HG02885 (cell line): ENCODE results near the gene SSPN.

ENCODE experiments used
- ATAC-seq: cut with Tn5 transposase; IDR thresholded peaks from one replicate; pipeline ENCODE4 v1.9.1; 2021; ENCODE audit warnings: mild to moderate bottlenecking; ENCODE audit not compliant: unreplicated experiment, poor library complexity

SSPN gene

DNA sequence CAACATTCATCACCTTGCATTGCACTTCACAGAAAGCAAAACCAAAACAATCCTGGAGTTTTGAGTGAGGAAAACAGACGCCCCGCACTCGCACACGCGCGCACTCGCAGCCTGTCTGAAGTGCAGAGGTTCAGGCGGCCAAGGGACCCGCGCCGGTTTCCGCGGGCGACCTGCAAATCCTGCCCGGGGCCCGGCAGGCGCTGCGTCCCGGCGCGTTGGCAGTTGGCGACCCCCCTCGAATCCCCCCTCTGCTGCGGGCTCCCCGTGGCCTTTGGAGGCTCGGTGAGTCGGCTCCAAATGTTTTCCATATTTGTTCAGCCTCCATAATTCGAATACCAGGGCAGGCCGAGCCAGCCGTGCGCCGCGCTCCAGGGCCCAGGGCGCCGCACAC is at the start of gene SSPN:
Gene SSPN, plus strand, starts transcription at position 324 of the 391 bp plus-strand sequence. CDS start 100 bp downstream, outside the sequence.
- ATAC-seq, result peak; percentile 58

GRCh38 chr12:26148291-26148690 is 47.1 kb upstream of the SSPN start:
- ATAC-seq, result no peak

GRCh38 chr12:26149968-26150500 is 45.3 kb upstream of the SSPN start:
- no peak for ATAC-seq

DNA sequence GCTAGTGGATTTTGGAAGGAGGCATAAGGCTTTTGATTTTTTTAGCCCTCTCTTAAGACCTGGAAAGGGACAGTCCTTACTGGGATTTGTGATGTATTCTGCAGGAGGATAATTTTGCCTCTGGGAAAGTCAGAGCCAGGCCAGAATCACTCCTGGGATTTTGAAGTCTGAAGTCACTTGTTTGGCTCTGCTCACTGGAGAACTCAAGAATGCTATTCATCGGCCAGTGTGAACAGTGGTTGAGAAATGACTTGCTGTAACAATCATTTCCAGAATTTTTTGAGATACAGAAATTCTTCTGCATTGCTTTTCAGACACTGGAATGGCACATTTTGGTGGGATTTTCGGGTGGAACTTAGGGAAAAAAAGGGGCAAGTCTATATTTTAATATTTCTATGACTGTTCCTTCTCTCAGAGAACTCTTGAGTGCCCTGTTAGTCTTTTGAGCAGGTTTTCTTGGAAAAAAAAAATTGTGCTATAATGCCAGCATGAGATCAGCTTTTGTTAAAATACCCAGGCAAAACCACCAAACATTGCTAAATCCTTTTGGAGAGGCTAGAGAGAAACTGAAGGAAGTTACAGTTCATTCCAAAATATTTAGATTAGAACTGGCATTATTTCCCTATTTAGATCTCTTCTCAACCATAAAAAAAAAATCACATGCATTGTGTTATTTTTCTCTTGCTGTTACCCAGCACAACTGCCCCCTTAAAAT is 44.5 kb upstream of the SSPN start:
- ATAC-seq, result no peak

DNA sequence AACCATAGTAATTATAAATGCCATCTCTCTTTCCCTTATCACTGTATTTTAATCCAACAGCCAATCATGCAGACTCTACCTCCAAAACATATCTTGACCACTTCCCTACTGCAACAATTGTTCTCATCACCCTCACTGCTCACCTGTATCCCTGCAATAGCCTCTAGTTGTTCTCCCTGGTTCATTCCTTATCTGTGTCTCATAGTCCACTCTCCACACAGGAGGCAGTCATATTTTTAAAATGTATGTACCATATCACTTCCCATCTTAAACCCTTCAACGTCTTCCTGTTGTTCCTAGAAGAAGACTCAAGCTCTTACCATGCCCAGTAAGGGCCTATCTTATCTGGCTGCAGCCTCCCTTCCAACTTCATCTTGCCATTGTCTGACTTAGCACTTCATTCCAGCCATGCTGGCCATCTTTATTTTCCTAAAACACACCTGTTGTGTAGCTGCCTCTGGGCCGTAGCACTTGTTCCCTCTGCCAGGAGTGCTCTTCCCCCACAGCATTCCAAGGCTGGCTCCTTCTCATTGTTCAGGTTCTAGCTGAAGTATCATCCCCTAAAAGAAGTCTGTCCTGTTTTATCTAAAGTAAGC is 42.8 kb upstream of the SSPN start:
- ATAC-seq, result no peak

DNA sequence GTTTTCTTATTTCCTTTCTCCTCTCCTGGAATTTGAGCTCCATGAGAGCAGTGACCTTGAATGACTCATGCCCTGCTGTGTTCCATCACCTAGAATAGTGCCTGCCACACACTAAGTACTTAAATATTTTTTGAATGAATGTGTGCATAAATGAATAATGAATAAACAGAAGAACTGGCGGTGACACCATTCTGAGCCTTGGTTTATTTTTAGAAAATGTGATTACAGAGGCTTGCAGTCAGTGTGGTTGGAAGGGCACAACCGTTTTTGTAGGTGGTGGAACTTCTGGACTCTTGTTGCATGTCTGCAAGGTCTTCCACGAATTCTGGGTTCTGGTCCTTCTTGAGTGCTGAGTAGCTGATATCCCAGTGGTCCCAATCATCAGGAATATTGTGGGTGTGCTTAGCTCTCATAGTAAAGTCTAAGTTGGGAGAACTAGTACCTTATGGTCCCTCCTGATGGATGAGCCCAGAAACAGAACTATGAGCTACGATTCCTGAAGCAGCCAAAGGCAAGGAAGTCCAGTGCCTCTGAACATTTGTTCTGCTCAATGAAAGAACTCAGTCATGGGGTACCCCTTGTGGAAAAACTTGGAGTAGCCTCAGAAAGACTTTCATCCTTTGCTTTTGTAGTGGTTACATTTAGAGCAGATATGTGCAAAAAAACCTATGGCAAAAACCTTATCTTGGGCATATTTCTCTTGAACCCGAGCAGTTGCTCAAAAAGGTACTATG is 41.8 kb upstream of the SSPN start:
- no peak for ATAC-seq

GRCh38 chr12:26156201-26156871 is 39.0 kb upstream of the SSPN start:
- ATAC-seq, result peak; percentile 88

GRCh38 chr12:26157001-26157400 is 38.4 kb upstream of the SSPN start:
- peak; percentile 2 for ATAC-seq

- peak; percentile 23 for ATAC-seq
Observed at GRCh38 chr12:26158078-26158764, 37.2 kb upstream of the SSPN start.

DNA sequence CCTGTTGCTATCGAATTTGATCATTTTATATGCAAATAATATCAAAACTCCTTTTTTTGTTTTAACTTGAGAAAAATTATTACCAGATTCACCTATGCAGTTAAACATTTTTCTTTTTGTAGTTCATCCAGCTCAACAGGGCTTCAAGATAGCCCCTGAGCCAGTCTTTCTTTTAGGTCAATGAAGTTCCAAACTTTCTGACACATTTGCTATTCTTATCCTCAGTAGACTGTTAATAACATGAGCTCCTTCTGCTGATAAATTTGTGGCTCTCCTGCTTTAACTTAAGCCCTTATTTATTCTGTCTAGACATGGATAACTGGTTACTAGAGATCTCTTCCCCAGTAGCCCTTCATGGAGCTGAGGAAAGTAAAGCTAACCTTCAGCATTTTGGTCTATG is 33.2 kb upstream of the SSPN start:
- ATAC-seq, result no peak

DNA sequence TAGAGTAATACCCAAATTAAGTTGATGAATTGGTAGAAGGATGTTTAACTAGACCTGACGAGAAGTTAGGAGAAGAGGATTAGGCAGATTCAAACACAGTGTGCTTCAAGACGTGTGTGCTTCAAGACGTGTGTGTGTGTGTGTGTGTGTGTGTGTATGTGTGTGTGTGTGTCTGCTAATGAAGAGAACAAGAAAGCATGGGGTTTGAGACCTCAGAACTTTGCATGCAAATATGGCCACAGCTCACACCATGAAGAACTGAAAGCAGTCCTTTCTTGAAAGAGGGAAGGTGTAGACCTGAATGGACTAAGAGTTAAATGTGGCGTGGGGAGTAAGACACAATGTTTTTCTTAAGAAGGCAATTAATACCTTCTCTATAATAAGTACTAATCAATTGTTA is 32.5 kb upstream of the SSPN start:
- ATAC-seq, result peak; percentile 83

DNA sequence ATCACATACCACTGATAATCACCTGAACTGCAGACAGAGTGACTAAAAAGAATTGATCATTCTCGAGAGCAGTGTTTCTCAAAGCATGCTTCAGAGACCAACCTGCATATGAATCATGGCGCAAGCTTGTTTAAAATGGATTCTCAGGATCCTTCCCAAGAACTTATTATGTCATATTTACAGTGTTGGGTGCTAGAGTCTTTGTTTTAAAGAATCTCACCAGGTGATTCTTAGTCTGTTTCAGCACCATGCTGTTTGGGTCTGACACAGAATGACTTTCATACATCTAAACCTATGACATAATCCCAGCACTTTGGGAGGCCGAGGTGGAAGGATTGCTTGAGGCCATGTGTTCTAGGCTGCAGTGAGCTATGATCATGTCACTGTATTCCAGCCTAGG is 31.3 kb upstream of the SSPN start:
- no peak for ATAC-seq

DNA sequence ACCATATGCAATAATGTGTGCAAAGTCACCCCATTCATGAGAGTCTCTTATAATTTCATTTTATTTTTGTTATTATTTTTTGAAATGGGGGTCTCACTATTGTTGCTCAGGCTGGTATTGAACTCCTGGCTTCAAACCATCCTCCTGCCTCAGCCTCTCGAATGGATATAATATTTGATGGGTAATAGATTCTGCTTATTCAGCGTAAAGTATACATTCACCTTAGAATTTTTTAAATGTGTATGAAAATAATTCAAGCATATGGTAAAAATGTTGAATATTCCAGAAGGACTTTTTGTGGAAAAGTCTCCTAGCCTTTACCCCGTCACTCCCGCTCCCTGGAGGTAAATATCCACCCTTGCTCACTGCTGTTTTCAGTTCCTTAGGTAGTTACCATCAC is 23.4 kb upstream of the SSPN start:
- ATAC-seq, result no peak

DNA sequence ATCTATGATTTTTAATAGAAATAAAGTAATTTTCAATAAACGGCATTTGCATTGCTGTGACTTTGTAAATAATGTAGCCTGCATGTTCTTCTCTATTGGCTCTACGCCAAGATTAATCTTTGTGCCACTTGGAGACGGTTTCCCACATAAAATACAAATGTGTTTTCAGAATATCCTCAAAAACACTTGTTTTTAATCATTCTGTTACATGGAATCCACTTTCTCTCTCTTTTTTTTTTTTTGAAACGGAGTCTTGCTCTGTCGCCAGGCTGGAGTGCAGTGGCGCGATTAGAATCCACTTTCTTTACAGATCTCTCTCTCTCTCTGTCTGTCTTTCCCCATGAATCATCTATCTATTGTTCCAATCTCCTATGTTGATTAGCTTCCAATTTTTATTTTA is 22.8 kb upstream of the SSPN start:
- ATAC-seq, result no peak

DNA sequence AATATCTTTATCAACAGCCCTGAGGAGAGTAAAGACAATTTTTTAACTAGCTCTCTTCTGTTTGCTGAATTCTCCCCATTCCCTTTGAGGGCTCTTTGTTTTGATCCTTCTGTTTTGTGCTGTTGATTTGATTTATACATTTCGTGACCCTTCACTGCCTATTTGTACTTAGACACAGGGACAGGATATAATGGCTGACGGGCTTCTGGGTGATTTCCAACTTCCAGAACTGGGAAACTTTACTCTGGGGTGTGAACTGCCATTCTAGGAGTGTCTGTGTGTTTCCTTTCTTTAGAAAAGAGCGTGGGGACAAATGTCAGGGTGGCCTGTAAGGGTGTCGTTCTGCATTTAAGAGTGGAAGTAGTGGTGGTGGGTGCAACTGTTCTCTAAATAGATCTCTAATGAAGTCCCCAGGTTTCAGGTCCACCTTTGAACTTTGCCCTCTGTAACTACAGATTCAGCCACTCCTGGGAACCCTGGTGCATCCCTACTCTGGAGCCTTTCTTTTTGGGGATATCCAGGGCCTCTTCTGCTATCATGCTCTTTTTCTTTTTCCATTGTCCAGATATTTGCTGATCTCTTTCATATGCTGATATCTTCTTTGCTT is 22.3 kb upstream of the SSPN start:
- no peak for ATAC-seq

DNA sequence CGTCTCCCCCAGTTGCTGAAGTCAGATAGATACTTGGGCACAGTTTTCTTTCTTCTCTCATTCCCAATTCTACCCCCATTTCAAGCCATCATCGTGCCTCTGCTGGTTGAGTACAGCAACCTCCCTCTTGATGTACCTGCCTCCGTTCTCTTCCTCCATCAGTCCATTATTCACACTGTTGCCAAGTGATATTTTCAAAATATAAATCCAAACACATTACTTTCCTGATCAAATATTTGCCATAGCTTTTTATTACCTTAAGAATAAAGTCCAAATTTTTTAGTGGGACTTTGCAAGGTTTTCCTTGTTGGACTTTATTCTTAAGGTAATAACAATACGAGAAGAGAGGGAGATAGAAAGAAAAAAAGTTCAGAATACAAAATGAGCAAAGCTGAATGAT is 18.6 kb upstream of the SSPN start:
- ATAC-seq, result no peak

- no peak for ATAC-seq
Observed at GRCh38 chr12:26177283-26177682, 18.1 kb upstream of the SSPN start.

DNA sequence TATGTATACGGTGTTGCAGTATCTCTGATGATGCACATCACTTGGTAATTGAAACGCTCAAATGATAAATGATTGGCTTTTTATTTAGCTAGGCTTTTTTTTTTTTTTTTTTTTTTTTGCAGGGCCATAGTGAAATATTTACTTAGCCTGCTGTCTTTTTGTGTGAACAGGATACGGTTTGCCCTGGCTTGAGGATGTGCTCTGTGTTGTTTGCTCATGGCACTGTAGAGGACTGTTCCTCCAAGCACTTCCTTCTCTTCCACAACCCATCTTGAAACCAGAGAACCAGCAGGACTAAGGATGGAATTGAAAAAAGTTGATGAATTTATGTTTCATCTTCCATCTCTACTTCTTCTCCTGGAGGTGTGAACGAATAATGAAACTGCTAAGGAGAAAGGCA is 15.5 kb upstream of the SSPN start:
- no peak for ATAC-seq

GRCh38 chr12:26182377-26182776 is 13.0 kb upstream of the SSPN start:
- ATAC-seq, result no peak
